ENCODE data around the gene ATN1.
"Not testable (repeated sequence)": the region's sequence is repeated elsewhere in the genome, so short reads cannot be mapped to it uniquely, and the experiment has no call there.

The ATN1 gene, protein sequence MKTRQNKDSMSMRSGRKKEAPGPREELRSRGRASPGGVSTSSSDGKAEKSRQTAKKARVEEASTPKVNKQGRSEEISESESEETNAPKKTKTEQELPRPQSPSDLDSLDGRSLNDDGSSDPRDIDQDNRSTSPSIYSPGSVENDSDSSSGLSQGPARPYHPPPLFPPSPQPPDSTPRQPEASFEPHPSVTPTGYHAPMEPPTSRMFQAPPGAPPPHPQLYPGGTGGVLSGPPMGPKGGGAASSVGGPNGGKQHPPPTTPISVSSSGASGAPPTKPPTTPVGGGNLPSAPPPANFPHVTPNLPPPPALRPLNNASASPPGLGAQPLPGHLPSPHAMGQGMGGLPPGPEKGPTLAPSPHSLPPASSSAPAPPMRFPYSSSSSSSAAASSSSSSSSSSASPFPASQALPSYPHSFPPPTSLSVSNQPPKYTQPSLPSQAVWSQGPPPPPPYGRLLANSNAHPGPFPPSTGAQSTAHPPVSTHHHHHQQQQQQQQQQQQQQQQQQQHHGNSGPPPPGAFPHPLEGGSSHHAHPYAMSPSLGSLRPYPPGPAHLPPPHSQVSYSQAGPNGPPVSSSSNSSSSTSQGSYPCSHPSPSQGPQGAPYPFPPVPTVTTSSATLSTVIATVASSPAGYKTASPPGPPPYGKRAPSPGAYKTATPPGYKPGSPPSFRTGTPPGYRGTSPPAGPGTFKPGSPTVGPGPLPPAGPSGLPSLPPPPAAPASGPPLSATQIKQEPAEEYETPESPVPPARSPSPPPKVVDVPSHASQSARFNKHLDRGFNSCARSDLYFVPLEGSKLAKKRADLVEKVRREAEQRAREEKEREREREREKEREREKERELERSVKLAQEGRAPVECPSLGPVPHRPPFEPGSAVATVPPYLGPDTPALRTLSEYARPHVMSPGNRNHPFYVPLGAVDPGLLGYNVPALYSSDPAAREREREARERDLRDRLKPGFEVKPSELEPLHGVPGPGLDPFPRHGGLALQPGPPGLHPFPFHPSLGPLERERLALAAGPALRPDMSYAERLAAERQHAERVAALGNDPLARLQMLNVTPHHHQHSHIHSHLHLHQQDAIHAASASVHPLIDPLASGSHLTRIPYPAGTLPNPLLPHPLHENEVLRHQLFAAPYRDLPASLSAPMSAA (N-terminal part only)

DNA sequence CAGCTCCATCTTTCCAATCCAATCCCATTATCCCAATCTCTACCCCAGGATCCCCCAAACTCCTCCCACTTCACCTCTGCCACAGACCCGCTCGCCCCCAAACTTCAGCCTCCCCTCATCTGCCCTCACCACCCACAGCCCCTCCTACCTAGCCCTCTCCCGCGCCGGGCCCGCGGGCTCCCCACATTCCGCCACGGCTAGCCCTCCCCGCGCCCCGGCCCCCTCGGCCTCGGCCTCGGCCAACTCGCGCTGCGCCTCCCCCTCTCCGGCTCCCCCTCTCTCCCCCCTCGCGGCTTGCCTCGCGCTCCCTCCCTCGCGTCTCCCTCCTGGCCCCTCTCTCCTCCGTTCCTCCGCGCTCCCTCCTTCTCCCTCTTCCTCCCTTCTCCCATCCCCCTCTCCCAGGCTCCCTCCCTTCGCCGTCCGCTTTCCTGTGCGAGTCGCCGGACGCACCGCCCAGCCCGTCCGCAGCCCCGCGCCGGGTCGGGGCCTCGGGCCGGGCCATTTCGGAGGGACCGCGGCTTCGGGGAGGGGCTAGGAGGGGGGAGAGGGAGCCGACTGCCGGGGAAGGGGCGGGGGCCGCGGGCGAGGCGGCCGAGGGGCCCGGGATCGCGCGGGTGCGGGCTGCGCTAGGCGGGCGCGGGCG is at the start of gene ATN1:
Gene ATN1 (plus strand): TSS at position 581 of the 643 bp plus-strand sequence. CDS start 6,043 bp downstream, outside the sequence.
- DNase-seq (ENCODE audit: low read depth, low spot score), result no peak
- H3K27ac ChIP-seq, result peak within 1 kb of the TSS; percentile 88

DNA sequence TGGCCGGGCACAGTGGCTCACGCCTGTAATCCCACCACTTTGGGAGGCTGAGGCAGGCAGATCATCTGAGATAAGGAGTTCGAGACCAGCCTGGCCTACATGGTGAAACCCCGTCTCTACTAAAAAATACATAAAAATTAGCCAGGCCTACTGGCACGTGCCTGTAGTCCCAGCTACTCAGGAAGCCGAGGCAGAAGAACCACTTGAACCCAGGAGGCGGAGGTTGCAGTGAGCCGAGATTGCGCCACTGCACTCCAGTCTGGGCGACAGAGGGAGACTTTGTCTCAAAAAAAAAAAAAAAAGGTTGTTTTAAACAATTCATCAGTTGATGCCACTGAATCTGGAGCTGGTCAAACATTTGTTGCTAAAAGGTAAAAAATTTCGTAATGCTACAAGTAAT is 47.9 kb upstream of the ATN1 start:
- DNase-seq (ENCODE audit: low read depth, low spot score); H3K27ac ChIP-seq: not testable (repeated sequence)

DNA sequence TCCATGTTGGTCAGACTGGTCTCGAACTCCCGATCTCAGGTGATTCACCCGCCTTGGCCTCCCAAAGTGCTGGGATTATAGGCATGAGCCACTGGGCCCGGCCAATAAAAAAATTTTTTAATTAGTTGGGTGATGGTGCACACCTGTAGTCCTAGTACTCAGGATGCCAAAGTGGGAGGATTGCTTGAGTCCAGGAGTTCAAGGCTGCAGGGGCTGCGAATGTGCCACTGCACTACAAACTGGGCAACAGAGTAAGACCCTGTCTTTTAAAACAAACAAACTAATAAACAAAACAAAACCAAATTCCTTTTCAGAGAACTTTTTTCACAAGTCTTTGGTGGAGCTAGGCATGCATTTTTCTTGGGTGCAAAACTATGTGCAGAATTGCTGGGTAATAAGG is 44.5 kb upstream of the ATN1 start:
- no peak overlapping the region for H3K27ac ChIP-seq
- no peak for DNase-seq (ENCODE audit: low read depth, low spot score)

DNA sequence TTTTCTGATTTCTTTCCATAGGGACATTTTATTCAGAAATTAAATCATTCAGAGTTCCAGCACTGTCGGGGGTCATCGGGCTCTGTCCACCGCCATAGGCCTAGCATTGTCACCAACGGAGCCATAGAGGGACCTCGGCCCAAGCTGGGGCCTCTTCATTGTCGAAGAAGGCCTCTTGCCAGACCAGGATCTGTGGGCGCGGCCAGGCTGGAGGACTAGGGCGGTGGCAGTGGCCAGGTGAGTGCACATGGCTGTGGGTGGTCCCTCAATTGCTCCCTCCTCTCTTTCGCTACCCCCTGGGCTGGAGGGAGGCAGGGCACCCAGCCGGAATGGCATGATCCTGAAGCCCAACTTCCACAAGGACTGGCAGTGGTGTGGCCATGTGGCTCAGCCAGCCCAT is 44.1 kb upstream of the ATN1 start:
- H3K27ac ChIP-seq, result no peak overlapping the region
- DNase-seq (ENCODE audit: low read depth, low spot score), result no peak

DNA sequence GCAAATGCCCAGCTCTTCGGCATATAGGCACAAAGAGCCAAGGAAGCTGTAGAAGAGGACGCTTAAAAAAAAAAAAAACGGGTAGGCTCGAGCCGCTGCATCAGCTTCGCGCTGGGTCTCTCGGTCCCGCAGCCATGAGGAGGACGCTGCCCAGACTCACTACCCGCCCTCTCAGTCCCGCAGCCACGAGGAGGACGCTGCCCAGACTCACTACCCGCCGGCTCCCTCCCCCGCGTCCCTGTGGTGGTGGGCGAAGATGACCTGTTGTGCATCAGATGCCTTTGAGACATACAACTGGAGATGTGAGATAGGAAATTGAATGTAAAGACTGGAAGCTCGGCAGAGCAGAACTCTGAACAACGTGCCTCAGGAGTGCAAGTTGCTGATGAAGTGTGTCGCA is 43.2 kb upstream of the ATN1 start:
- no peak overlapping the region for H3K27ac ChIP-seq
- no peak for DNase-seq (ENCODE audit: low read depth, low spot score)

DNA sequence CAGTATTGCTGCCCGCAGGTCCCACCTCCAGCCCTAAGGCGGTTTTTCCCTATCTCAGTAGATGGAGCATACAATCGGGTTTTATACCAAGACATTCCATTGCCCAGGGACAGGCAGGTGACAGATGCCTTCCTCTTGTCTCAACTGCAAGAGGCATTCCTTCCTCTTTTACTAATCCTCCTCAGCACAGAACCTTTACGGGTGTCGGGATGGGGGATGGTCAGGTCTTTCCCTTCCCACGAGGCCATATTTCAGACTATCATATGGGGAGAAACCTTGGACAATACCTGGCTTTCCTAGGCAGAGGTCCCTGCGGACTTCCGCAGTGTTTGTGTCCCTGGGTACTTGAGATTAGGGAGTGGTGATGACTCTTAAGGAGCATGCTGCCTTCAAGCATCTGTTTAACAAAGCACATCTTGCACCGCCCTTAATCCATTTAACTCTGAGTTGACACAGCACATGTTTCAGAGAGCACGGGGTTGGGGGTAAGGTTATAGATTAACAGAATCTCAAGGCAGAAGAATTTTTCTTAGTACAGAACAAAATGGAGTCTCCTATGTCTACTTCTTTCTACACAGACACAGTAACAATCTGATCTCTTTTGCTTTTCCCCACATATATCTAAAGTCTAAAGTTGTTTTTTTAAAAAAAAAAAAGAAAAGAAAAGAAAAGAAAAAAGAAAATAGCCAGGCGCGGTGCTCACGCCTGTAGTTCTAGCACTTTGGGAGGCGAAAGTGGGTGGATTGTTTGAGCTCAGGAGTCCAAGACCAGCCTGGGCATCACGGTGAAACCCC is 41.4 kb upstream of the ATN1 start:
- not testable (repeated sequence) for H3K27ac ChIP-seq; DNase-seq (ENCODE audit: low read depth, low spot score)

DNA sequence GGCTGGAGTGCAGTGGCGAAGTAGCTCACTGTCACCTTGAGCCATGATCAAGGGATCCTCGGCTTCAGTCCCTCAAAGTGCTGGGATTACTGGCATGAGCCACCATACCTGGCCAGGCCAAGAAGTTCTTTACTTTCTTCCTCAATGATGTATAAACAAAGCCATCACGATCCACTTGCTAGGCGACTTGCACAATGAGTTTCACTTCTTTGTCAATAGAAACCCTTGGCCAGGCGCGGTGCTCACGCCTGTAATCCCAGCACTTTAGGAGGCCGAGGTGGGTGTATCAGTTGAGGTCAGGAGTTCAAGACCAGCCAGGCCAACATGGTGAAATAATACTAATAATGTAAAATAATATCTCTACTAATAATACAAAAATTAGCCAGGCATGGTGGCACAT is 40.3 kb upstream of the ATN1 start:
- no peak for DNase-seq (ENCODE audit: low read depth, low spot score)
- no peak overlapping the region for H3K27ac ChIP-seq

DNA sequence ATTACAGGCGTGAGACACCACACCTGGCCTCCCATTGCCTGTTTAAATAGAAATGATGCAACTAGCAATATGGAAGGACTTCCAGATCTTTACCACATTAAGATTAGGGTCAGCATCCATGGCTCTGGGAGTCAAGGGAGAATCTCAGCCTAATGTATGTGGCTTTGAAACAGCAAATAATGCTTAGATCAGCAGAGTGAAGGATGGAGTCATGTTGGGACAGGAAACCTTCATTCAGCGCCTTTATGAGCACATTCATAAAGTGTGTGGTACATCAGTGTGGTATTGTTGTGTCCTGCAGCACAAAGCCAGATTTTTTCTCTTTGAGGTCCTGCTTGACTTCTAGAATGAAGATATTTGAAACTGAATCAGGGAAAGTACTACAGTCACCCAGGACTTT is 39.4 kb upstream of the ATN1 start:
- DNase-seq (ENCODE audit: low read depth, low spot score), result no peak
- no peak overlapping the region for H3K27ac ChIP-seq

DNA sequence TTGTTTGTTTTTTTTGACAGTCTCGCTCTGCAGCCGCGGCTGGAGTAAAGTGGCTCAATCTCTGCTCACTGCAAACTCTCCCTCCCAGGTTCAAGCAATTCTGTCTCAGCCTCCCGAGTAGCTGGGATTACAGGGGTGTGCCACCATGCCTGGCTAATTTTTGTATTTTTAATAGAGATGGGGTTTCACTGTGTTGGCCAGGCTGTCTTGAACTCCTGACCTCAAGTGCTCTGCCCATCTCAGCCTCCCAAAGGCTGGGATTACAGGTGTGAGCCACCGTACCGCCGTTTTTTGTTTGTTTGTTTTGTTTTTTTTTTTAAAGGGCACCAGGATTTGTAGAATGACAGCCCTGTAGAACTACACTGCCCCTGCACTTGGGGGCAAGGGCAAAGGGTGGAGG is 39.0 kb upstream of the ATN1 start:
- DNase-seq (ENCODE audit: low read depth, low spot score); H3K27ac ChIP-seq: not testable (repeated sequence)

DNA sequence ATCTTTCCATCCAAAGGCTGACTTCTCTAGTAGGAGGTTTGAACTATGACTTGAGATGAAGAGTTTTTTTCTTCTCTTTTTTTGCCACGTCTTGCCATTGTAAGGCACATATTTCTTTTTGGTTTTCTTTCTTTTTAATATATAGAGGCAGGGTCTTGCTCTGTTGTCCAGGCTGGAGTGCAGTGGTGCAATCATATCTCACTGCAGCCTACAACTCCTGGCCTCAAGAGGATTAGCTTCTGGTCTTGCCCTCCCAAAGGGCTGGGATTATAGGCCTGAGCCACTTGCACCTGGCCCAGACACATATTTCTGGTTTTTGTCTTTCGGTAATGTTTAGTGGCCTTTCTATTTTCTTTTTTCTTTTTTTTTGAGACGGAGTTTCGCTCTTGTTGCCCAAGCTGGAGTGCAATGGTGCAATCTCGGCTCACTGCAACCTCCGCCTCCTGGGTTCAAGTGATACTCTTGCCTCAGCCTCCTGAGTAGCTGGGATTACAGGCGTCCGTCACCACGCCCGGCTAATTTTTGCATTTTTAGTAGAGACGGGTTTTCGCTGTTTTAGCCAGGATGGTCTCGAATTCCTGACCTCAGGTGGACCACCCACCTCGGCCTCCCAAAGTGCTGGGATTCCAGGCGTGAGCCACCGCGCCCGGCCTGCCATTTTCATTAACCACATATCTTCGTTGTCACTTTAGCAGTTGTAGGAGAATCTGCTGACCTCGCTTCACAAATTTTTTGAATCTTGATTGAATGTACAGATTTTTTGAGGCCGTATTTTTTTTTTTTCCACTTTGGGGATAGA is 37.8 kb upstream of the ATN1 start:
- peak overlapping the region; percentile 63 for H3K27ac ChIP-seq
- not testable (repeated sequence) for DNase-seq (ENCODE audit: low read depth, low spot score)

DNA sequence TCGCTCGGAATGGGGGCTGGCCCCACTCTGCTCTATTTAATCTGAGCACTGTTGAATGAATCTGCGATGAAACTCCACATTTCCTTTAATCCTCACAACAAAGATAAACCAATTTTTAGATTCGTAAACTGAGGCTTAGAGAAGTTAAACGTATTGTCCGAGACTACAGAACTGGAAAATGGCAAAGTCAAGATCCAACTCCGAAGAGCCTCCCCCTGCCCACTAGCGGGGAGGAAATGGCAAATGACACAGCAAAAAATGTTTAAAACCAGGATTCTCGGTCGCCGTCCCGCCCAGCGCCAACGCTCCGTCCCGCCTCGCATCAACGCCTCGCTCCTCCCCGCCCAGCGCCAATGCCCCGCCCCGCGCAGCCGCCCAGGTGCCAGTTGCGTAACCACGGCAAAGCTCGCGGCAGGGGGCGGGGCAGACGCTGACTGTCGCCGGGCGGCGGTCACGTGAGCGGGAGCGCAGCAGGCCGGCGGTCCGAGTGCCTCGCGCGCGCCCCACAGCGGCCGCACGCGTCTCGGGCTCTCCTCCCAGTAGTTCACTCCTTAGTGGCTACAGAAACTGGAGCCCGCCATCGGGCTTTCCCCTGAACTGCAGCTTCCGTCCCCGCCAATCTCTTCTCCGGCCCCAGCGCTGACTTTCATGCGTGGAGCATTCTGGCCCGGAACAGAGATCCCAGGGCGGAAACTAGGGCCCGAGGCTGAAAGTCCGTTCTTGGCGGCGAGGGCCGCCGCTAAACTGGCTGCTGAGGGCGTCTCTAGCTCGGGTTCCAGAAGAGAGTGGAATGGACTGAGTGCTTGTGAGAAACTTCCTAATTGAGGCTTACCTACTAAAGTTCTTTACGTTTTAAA is 36.7 kb upstream of the ATN1 start:
- no peak for DNase-seq (ENCODE audit: low read depth, low spot score)
- H3K27ac ChIP-seq, result peak overlapping the region; percentile 63

DNA sequence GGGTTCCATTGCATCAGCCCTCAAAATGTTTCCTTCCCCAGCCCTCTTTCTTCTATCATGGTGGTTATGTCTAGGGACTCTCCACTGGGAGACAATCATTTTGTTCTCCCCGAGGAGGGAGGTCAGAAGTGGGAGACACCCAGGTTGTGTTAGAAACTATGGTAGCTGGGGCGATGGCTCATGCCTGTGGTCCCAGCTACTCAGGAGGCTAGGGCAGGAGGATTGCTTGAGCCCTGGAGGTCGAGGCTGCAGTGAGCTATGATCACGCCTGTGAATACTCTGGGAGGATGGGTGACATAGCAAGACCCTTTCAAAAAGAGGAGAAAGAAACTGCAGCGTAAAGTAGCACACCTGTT is 36.1 kb upstream of the ATN1 start:
- DNase-seq (ENCODE audit: low read depth, low spot score), result no peak
- peak overlapping the region; percentile 63 for H3K27ac ChIP-seq

DNA sequence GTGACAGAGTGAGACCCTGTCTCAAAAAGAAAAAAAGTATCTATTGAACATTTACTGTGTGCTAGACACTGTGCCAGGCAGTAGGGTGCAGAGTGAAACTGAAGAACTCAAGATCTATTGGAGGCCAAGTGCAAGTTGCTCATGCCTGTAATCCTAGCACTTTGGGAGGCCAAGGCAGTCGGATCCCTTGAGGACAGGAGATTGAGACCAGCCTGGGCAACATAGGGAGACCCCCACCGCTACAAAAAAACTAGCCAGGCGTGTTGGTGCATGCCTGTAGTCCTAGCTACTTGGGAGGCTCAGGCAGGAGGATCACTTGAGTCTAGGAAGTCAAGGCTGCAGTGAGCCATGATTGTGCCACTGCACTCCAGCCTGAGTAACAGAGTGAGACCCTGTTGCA is 35.1 kb upstream of the ATN1 start:
- not testable (repeated sequence) for DNase-seq (ENCODE audit: low read depth, low spot score); H3K27ac ChIP-seq

DNA sequence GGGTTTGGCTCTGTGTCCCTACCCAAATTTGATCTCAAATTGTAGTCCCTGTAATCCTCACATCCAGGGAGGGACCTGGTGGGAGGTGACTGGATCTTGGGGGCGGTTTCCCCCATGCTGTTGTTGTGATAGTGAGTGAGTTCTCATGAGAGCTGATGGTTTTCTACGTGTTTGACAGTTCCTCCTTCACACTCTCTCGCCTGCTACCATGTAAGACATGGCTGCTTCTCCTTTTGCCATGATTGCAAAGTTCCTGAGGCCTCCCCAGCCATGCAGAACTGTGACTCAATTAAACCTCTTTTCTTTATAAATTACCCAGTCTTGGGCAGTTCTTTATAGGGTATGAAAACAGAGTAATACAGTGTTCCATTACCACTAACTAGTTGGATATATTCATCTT is 33.4 kb upstream of the ATN1 start:
- no peak for DNase-seq (ENCODE audit: low read depth, low spot score)
- no peak overlapping the region for H3K27ac ChIP-seq

DNA sequence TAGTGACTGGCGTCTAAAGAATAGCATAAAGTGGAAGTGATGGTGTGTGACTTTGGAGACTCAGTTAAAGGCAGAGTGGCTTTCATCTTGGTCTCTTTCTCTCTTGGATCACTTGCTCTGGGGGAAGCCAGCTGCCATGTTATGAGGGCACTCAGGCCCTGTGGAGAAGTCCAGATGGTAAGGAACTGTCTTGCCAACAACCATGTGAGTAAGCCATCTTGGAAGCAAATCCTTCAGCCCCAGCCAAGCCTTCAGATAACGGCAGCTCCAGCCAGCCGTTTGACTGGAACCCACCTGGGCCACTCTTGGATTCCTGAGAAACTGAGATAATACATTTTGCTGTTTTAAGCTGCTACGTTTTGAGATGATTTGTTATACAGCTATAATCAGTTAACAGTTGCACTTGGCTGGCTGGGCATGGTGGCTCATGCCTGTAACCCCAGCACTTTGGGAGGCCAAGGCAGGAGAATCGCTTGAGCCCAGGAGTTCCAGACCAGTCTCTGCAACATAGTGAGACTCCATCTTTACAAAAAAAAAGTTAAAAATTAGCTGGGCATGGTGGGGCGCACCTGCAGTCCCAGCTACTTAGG is 30.8 kb upstream of the ATN1 start:
- no peak overlapping the region for H3K27ac ChIP-seq

DNA sequence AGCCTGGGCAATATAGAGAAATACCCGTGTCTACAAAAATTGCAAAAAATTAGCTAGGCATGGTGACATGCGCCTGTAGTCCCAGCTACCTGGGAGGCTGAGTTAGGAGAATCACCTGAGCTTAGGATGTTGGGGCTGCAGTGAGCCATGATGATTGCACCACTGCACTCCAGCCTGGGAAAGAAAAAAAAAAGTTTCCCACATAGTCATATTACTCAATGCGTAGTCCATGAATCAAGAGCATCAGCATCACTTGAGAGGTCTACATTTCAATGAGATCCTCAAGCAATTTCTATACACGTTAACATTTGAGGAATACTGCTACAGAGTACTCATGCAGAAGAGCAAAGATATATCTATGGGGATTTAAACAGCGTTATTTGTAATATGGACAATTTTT is 28.3 kb upstream of the ATN1 start:
- DNase-seq (ENCODE audit: low read depth, low spot score), result no peak
- H3K27ac ChIP-seq, result no peak overlapping the region

More for the DNA sequence above, 30.8 kb upstream of the ATN1 start:
- DNase-seq (ENCODE audit: low read depth, low spot score), result no peak

DNA sequence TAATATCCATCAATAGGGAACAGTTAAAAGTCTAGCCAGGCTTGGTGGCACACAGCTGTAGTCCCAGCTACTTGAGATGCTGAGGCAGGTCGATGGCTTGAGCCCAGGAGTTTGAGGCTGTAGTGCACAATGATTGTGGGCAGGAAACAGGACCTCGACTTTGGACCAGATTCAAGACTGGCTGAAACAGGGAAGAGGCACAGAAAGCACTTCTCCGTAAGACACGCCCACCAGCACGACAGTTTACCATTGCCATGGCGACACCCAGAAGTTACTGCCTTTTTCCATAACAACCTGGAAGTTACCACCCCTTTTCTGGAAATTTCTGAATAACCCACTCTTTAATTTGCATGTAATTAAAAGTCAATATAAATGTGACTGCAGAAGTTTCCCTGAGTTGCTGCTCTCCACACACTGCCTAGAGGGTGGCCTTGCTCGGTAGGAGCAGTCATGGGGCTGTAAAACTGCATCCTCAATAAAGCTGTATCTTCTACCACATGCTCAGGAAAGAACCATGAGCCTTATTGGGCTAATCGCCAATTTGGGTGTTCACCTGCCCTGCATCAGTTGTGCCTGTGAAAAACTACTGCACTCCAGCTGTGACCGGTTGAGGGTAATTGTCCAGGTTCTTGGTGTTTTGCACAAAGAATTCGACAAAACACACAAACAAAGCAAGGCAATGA is 27.8 kb upstream of the ATN1 start:
- no peak for DNase-seq (ENCODE audit: low read depth, low spot score)
- no peak overlapping the region for H3K27ac ChIP-seq

All from epithelial cell of prostate (primary cell).